ENCODE measurements around the gene COL1A1.

Gene COL1A1

DNA sequence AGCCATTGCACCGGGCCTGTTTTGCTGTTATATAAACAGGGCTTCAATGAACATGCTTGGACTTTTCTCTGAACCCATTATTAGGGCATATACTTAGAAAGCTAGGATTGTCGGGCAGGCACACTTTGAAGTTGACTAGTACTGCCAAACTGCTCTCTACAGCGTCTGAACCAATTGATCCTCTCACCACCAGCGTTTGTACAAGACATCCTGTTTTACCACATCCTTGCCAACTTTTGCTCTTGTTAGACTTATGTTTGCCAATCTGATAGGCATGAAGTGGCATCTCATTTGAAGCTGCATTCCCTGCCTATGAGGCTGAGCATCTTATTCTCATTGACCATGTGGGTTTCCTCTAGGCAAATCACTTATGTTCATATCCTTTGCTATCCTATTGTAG, 43.5 kb downstream of the COL1A1 start:
- ATAC-seq, result no peak
- TF ChIP-seq ISL1 (CRISPR knock-in tag; IDR thresholded peaks at IDR 0.05) (no peak), RARB (CRISPR knock-in tag; IDR thresholded peaks at IDR 0.05) (no peak), ESRRG (CRISPR knock-in tag; IDR thresholded peaks at IDR 0.05) (no peak), ZFP3 (CRISPR knock-in tag; IDR thresholded peaks at IDR 0.05) (no peak), BACH2 (CRISPR knock-in tag; IDR thresholded peaks at IDR 0.05; ENCODE audit: borderline replicate concordance) (no peak), TOX (CRISPR knock-in tag; IDR thresholded peaks at IDR 0.05; ENCODE audit: borderline replicate concordance) (no peak), ZFP30 (CRISPR knock-in tag; IDR thresholded peaks at IDR 0.05) (no peak), PPARA (CRISPR knock-in tag; IDR thresholded peaks at IDR 0.05; ENCODE audit: borderline replicate concordance) (no peak), SNAI2 (CRISPR knock-in tag; IDR thresholded peaks at IDR 0.05) (no peak), ZC3H10 (CRISPR knock-in tag; IDR thresholded peaks at IDR 0.05) (no peak)
- TF ChIP-seq, protein P1, sequence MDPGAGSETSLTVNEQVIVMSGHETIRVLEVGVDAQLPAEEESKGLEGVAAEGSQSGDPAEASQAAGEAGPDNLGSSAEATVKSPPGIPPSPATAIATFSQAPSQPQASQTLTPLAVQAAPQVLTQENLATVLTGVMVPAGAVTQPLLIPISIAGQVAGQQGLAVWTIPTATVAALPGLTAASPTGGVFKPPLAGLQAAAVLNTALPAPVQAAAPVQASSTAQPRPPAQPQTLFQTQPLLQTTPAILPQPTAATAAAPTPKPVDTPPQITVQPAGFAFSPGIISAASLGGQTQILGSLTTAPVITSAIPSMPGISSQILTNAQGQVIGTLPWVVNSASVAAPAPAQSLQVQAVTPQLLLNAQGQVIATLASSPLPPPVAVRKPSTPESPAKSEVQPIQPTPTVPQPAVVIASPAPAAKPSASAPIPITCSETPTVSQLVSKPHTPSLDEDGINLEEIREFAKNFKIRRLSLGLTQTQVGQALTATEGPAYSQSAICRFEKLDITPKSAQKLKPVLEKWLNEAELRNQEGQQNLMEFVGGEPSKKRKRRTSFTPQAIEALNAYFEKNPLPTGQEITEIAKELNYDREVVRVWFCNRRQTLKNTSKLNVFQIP (CRISPR knock-in tag; IDR thresholded peaks at IDR 0.05; ENCODE audit: borderline replicate concordance, low read depth), result no peak
- TF ChIP-seq, protein P2, sequence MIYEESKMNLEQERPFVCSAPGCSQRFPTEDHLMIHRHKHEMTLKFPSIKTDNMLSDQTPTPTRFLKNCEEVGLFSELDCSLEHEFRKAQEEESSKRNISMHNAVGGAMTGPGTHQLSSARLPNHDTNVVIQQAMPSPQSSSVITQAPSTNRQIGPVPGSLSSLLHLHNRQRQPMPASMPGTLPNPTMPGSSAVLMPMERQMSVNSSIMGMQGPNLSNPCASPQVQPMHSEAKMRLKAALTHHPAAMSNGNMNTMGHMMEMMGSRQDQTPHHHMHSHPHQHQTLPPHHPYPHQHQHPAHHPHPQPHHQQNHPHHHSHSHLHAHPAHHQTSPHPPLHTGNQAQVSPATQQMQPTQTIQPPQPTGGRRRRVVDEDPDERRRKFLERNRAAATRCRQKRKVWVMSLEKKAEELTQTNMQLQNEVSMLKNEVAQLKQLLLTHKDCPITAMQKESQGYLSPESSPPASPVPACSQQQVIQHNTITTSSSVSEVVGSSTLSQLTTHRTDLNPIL (CRISPR knock-in tag; IDR thresholded peaks at IDR 0.05; ENCODE audit: low read depth), result no peak
- TF ChIP-seq, protein P3, sequence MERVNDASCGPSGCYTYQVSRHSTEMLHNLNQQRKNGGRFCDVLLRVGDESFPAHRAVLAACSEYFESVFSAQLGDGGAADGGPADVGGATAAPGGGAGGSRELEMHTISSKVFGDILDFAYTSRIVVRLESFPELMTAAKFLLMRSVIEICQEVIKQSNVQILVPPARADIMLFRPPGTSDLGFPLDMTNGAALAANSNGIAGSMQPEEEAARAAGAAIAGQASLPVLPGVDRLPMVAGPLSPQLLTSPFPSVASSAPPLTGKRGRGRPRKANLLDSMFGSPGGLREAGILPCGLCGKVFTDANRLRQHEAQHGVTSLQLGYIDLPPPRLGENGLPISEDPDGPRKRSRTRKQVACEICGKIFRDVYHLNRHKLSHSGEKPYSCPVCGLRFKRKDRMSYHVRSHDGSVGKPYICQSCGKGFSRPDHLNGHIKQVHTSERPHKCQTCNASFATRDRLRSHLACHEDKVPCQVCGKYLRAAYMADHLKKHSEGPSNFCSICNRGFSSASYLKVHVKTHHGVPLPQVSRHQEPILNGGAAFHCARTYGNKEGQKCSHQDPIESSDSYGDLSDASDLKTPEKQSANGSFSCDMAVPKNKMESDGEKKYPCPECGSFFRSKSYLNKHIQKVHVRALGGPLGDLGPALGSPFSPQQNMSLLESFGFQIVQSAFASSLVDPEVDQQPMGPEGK (CRISPR knock-in tag; IDR thresholded peaks at IDR 0.05; ENCODE audit: borderline replicate concordance), result no peak
- TF ChIP-seq, protein P4, sequence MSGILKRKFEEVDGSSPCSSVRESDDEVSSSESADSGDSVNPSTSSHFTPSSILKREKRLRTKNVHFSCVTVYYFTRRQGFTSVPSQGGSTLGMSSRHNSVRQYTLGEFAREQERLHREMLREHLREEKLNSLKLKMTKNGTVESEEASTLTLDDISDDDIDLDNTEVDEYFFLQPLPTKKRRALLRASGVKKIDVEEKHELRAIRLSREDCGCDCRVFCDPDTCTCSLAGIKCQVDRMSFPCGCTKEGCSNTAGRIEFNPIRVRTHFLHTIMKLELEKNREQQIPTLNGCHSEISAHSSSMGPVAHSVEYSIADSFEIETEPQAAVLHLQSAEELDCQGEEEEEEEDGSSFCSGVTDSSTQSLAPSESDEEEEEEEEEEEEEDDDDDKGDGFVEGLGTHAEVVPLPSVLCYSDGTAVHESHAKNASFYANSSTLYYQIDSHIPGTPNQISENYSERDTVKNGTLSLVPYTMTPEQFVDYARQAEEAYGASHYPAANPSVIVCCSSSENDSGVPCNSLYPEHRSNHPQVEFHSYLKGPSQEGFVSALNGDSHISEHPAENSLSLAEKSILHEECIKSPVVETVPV (CRISPR knock-in tag; IDR thresholded peaks at IDR 0.05), result no peak
- TF ChIP-seq, protein P5, sequence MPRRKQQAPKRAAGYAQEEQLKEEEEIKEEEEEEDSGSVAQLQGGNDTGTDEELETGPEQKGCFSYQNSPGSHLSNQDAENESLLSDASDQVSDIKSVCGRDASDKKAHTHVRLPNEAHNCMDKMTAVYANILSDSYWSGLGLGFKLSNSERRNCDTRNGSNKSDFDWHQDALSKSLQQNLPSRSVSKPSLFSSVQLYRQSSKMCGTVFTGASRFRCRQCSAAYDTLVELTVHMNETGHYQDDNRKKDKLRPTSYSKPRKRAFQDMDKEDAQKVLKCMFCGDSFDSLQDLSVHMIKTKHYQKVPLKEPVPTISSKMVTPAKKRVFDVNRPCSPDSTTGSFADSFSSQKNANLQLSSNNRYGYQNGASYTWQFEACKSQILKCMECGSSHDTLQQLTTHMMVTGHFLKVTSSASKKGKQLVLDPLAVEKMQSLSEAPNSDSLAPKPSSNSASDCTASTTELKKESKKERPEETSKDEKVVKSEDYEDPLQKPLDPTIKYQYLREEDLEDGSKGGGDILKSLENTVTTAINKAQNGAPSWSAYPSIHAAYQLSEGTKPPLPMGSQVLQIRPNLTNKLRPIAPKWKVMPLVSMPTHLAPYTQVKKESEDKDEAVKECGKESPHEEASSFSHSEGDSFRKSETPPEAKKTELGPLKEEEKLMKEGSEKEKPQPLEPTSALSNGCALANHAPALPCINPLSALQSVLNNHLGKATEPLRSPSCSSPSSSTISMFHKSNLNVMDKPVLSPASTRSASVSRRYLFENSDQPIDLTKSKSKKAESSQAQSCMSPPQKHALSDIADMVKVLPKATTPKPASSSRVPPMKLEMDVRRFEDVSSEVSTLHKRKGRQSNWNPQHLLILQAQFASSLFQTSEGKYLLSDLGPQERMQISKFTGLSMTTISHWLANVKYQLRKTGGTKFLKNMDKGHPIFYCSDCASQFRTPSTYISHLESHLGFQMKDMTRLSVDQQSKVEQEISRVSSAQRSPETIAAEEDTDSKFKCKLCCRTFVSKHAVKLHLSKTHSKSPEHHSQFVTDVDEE (CRISPR knock-in tag; IDR thresholded peaks at IDR 0.05), result no peak

DNA sequence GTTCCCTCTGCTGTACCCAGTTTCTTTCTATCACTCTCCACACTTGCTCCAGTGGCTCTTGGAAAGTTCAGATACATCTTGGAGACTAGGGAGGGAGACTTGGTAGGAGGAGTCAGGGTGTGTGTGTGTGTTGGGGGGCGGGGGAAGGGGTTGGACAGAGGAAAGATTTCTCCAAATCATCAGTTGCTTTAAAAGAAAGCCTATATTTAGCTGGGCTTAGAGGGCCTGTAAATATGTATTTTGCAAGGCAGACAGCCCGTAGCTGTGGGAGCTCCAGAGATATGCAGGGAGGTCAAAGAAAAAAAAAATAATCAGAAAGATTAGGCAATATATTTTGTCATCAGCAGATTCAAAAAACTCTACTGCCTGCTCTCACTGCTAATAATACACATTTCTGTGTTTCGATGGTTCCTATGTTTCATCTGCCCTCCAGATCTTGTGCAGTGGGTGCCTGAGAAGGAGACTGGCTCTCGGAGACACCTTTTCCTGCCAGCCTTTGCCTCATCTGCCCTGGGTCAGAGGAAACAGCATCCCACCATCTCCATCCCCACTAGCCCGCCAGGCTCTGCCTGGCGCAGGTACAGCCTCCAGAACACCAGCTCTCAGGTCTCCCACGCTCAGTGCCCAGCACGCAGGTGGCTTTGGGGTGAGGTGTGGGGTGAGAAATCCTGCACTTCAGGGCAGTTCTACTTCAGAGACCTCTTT, 46.2 kb downstream of the COL1A1 start:
- TF ChIP-seq TOX (CRISPR knock-in tag; IDR thresholded peaks at IDR 0.05; ENCODE audit: borderline replicate concordance) (no peak), OSR1 (CRISPR knock-in tag; IDR thresholded peaks at IDR 0.05) (no peak), PPARA (CRISPR knock-in tag; IDR thresholded peaks at IDR 0.05; ENCODE audit: borderline replicate concordance) (no peak)
- ATAC-seq, result peak; percentile 20

DNA sequence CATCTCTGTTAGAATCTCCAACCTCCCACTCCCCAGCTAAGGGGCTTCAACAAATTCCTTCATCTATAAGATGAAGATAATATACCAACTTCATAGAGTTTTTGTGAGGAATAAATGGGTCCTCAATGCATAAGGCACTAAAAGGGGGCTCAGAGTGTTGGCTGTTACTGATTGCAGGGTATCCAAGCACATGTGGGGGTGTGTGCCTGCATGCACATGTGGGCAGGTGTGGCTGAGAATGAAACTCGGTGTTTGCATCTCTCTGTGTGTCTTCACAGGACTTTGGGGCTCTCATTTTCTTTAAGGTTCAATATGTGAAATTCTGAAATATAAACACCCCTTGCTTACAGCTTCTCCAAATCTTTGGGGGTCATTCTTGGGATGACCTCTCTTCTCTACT, 46.8 kb downstream of the COL1A1 start:
- no peak for ATAC-seq
- TF ChIP-seq SNAI2 (CRISPR knock-in tag; IDR thresholded peaks at IDR 0.05) (no peak), OSR1 (CRISPR knock-in tag; IDR thresholded peaks at IDR 0.05) (no peak), ISL1 (CRISPR knock-in tag; IDR thresholded peaks at IDR 0.05) (no peak)

All from SK-N-SH treated with all-trans-retinoic acid at 6 μM for 48 hours (cell line).